NCI-H446 (cell line): ENCODE data around the gene NOS3.

ENCODE experiments used
- DNase-seq, 2 experiments: peaks; one replicate each; lab custom pipeline; 2025; lab: John Stamatoyannopoulos, UW

Gene NOS3

DNA sequence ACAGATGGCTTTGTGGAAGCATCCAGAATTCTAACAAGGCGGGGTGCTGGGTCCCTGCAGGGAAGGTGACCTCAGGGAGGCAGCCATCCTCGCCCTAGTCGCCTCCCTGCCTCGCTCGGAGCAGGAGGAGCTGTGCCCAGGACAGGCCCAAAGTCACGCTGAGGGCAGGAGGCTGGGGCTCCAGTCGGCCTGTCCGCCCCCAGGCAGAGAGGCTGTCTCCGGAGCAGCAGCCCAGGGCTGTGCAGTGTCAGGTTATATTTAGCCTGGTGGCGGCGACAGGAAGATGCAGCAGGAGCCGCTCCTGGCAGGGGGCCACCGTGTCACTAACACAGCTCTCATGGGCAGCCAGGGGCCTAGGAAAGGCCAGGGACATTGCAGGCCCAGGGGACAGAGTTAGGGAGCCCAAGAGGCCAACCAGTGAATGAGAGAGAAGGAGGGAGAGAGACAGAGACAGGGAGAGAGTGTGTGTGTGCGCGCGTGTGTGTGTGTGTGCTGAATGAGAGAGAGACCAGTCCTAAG, 26.2 kb upstream of the NOS3 start:
- DNase-seq, result peak in 1 of 2 experiments; percentile 16

GRCh38 chr7:150965273-150965830, 25.5 kb upstream of the NOS3 start:
- no peak for DNase-seq

- DNase-seq, result no peak
These were observed 24.8 kb upstream of the NOS3 start for GRCh38 chr7:150966002-150966401.

- no peak for DNase-seq
These were observed 23.5 kb upstream of the NOS3 start for GRCh38 chr7:150967349-150967748.

GRCh38 chr7:150968056-150968733, 22.6 kb upstream of the NOS3 start:
- DNase-seq, result no peak

DNA sequence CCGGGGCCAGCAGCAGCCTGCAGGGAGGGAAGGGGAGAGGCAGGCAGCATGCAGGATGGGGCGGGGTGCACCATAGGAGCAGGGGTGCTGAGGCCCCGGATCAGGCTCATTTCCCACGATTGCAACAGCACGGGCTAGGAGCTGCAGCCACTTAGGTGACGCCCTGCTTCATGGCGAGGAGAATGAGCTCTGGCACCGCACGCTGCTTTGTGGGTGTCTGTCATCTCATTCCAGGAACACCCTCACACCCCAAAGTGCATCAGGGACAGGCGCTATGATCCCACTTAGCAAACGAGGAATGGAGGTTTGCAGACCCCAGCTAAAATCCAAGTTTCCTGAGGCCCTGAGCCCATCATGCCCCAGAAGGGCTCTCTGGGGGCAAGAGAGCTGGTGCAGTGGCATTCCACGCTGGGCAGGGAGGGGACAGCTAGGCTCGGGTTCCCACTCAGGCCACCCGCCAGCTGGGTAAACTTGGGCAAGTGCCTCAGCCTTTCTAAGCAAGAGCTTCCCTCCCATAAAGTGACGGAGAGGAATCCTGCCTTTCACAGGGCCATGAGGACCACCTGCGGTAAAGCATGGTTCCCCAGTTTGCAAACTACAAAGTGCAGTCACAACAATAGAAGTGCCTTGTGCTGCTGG, 22.0 kb upstream of the NOS3 start:
- DNase-seq, result no peak

GRCh38 chr7:150969475-150969874, 21.3 kb upstream of the NOS3 start:
- no peak for DNase-seq

GRCh38 chr7:150970424-150970823, 20.4 kb upstream of the NOS3 start:
- DNase-seq, result no peak

GRCh38 chr7:150971242-150972022, 19.4 kb upstream of the NOS3 start:
- no peak for DNase-seq

DNA sequence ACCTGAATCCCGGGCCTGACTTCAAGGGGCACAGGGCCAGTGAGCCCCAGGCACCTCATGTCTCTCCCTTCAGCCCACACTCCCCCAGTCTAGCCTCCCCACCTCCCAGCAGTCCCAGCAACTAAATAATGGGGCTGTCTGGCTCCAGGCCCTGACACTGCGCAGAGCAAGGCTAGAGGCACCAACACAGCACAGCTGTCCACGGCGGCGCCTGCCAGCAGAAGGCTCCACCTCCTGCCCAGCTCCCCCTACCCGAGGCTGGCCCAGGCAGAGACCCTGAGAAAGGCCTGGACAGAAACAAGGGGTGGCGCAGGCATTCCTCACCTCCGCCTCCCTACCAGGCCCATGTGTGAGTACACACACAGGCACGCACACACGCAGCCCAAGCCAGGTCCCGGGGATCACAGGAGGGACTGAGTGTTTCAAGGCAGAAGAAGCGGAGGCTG, 18.8 kb upstream of the NOS3 start:
- DNase-seq, result peak; percentile 33 to 72

- no peak for DNase-seq
These were observed 18.1 kb upstream of the NOS3 start for GRCh38 chr7:150972741-150973140.

DNA sequence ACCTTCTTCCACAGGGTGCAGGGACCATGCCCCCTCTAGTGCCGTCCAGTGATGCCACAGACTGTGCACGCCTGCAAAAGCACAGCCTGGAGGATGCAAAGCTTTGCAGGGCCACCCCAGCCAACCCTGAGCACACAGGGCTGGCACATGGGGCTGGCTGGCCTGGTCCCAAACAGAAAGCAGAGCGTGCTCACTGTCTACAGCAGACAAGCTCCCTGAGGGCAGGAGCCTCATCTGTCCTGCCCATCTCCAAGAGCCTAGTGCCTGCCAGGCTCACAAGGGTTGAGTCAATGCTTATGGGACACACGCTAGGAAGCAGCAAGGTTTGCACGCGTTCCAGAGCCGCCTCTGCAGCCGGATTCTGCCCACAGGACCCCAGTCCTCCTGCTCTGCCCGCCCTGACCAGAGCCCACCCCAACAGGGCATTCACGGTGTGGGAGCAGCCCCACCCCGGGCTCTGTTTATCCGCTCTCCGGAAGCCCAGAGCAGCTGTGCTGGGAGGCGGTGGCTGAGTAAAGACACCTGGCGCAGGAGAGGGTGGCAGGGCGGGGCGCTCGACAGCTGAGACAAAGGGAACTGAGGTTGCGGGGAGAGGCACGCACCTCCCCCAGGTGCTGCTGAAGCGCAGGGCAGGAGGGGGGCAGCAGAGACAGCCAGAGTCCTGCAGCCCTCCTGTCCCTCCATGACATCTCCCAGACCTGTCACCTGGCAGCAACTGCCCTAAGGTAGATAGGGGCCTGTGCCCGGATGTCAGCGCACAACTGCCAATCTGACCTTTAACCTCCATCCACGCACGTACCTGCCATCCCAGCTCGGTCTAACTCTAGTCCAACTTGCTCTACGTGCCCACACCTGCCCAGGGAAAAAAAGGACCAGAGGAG, 17.0 kb upstream of the NOS3 start:
- no peak for DNase-seq

GRCh38 chr7:150974468-150975391, 16.1 kb upstream of the NOS3 start:
- DNase-seq, result peak in 1 of 2 experiments; percentile 31

DNA sequence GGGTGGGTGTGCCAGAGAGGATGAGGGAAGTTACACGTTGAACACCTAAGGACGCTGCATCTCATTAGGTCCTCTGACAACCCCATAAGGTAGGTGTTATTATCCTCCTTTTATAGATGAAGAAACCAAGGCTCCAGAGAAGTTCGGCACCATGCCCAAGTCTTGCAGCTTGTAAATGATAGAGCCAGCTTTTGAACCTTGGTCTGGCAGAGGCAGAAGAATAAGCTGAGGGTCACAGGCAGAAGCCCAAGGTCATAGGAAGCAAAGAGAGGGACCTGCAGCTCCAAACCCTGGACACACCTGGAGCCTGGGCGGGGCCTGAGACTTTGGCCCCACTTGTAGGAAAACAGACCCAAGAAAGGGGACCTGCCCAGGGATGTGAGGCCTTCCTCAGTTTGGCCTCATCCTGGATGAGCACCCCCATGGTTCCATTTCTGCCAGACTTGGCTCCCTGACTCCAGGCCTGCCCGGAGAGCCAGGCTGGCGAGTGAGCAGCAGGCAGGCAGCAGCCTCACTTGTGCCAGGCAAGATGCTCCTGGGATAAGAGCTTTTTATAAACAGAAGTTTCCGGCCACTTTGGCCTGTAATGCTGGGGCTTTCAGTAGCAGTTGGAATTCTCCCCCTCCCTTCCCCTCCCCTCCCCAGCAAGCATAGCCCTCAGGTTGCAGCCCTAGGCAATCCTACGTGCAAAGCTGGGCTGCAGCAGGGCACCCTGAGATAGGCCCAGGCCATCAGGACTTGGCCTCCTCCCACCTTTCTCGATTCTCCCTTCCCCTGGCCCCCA, 15.1 kb upstream of the NOS3 start:
- peak in 1 of 2 experiments; percentile 68 for DNase-seq

- no peak for DNase-seq
These were observed 14.1 kb upstream of the NOS3 start for GRCh38 chr7:150976529-150977381.

- DNase-seq, result no peak
These were observed 13.3 kb upstream of the NOS3 start for GRCh38 chr7:150977382-150978125.

DNA sequence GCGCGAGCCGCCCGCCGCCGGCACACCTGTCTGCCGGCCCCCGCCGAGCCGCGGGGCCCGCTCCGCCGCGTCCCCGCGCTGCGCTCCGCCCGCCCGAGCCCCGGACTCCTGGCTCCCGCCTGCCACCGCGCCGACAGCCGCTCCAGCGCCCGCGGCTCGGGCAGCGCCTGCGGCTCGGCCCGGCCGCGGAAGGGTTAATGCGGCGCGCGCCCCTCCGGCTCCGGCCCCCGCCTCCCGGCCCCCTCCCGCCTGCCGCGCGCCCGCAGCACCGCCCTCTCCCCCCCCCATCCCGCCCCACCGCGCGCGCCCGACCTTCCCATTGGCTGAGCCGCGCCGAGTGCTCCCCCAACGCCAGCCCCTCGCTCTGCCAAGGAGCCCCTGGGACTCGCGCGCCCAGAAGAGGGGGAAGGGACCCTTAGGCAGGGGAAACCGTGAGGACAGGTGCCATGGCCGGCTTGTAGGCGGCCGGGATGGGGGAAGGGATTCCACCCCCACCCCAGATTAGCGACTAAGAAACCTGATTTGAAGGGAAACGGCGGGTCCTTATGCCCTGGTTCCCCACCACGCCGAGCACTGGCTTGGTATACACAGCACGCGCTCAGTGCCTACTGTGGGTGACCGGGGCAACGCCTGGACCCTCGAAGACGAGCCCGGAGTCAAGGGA, 12.6 kb upstream of the NOS3 start, which contains the start of gene KCNH2:
Gene KCNH2, minus strand, starts transcription at position 196 of the 664 bp plus-strand sequence. CDS start 408 bp downstream, outside the sequence.
- peak; percentile 22 to 61 for DNase-seq
